HL-60/S4 treated with phorbol 12-myristate 13-acetate at 8.2 ng/mL for 4 days and 3 days (cell line): ENCODE data around the gene ARSI.

ENCODE experiments used
- in situ Hi-C: fragments of 300-500 bp; cut with MboI; formaldehyde crosslinking; loops from 2 replicates; pipeline ENCODE4 v1.15.0; 2022; ENCODE audit warnings: low sequenced_read_pairs

ARSI gene

GRCh38 chr5:150295172-150295634, 7.5 kb downstream of the ARSI start:
- in situ Hi-C loops, result no loop called here

- in situ Hi-C loops, result no loop called here
These were observed 8.1 kb downstream of the ARSI start for GRCh38 chr5:150294551-150295071.

GRCh38 chr5:150293091-150293941, 9.4 kb downstream of the ARSI start:
- in situ Hi-C loops, result no loop called here

- in situ Hi-C loops, result no loop called here
These were observed 11.0 kb downstream of the ARSI start for GRCh38 chr5:150291388-150292385.

GRCh38 chr5:150289551-150290390, 12.9 kb downstream of the ARSI start, which contains the start of gene CAMK2A:
TSS of gene CAMK2A (minus strand) at chr5:150289773. CDS start at chr5:150289625, 148 bp downstream.
- in situ Hi-C loops, result no loop called here

DNA sequence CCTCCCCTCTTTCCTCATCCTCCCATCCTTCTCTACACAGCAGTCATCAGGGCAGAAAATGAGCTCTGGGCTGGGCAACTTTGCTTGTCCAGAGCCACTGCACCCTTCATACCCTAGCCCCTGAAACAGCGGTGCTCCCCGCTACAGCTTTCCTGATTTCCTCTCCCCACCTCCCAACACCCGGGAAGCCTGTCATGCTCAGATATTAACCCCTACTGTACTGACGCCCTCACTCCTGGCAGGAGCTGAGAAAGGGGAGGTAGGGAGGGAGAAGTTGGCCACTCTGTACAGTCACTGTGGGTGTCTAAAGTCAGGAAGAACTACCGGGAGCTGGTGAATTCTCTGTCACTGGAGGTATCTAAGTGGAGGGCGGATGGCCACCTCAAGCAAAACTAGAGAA, 13.9 kb downstream of the ARSI start:
- in situ Hi-C loops, result no loop called here

DNA sequence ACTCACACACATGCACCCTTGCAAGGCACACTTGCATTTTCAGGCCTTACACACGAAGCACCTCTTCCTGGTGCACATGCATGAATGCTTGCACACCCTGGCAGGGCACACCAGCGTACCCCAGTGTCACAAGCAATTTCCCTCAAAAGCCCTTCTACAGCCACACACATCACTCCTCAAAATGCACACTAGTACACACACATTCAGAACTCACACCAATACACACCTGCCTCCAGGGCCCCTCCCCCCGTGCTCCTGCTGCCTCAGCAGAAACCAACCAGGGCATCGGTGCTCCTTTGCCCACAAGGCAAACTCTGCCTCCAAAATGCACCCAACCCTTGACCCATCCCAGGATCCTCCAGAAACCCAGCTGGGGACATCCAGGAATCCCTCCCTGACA, 14.3 kb downstream of the ARSI start:
- in situ Hi-C loops, result no loop called here

- in situ Hi-C loops, result no loop called here
These were observed 15.9 kb downstream of the ARSI start for GRCh38 chr5:150286820-150287219.

DNA sequence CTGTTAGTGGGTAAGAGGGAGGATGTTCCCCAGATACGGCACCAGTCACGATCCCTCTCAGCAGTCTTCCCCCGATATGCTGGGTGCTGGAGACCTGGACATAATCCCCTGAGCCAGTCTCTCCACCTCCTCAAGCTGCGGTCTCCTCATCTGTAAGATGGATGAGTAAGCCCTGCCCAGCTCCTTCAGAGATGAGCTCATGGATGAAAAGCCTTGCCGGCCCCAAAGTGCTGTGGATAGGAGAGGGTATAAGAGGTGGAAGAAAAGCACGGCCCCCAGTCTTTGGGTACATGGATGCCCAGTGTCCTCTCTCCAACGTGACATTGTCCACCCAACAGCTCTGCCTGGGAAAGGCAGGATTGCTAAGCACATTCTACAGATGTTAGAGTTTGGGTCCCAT, 17.6 kb downstream of the ARSI start:
- in situ Hi-C loops, result no loop called here

GRCh38 chr5:150284311-150284710, 18.4 kb downstream of the ARSI start:
- in situ Hi-C loops, result no loop called here

DNA sequence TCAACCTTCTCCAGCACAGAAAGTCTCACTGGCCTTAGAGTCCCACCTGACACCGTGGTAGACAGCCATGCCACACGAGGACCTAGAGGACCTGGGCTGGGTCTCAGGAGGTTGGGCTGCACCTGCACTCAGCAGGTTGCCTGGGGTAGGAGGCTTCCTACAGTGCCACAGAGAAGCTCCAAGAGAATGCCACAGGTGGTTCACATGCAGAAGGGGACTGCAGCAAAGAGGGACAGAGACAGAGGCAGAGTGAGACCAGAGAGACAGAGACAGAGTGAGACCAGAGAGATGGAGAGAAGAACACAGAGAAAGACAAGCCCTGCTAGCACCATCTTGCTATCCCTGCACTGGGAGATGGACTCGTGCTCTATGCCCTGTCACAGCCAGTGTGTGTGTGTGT, 18.8 kb downstream of the ARSI start:
- in situ Hi-C loops, result no loop called here

DNA sequence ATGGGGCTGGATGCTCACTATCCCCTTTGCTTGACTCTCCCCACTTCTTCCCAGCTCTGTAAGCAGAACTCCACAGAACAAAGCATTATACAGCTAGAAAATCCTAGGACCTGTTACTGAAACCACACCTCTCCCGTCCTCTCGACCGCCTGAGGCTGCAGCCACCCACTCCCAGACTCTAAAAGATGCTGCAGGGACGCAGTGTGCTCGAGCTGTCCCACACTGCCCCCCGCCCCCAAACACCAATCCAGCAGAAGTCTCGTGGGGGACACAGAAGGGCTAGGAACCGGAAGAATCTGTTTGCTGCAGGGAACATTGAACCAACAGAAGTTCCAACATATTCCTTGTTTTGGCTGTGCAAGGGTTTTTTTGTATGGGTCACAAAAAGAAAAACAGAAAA, 20.7 kb downstream of the ARSI start:
- in situ Hi-C loops, result no loop called here

- in situ Hi-C loops, result no loop called here
These were observed 23.2 kb downstream of the ARSI start for GRCh38 chr5:150279330-150280020.

GRCh38 chr5:150278916-150279315, 23.8 kb downstream of the ARSI start:
- in situ Hi-C loops, result no loop called here

DNA sequence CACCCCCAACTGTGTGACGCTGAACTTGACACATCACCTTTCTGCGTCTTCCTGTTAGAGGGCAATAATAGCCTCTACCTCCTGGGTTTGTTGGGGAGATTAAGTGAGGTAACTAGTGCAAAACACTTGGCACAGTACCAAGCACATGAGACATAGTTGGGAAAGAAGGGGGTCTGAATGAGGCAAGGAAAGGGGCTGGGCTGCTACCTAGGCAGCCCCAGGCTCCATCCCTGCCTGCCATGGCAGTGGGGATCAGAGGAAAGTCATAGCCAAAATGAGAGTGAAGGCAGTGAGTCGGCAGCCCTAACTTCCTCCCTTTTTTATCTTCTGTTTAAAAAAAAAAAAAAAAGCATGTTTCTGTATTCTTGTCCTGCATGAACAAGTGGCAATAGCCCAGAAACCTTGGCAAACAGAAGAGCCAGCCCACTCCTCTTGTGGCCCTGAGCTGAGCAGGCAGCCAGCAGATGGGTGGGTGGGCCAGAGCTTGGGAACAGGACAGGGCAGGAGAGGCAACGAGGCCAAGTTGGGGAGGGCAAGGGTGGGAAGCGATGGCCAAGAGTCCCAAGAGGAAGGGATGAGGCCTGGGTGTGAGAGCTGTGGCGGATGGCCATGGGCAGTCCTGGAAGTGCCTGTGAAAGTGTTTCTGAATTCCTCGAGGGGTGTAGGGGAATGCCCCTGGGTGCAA, 24.5 kb downstream of the ARSI start:
- in situ Hi-C loops, result no loop called here

DNA sequence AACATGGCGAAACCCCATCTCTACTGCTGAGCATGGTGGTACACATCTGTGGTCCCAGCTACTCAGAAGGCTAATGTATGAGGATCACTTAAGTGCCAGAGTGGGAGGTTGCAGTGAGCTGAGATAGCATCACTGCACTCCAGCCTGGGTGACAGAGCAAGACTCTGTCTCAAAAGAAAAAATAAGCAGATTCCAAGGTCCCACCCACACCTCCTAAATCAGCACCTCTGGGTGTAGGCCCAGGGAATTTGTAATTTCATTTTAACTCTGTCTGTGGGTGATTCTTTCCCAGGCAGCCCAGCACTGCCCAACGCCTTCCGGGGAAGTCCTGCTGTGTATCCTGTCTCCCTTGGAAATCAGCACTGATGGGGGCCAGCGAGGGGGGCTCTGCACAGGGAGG, 25.7 kb downstream of the ARSI start:
- in situ Hi-C loops, result no loop called here

DNA sequence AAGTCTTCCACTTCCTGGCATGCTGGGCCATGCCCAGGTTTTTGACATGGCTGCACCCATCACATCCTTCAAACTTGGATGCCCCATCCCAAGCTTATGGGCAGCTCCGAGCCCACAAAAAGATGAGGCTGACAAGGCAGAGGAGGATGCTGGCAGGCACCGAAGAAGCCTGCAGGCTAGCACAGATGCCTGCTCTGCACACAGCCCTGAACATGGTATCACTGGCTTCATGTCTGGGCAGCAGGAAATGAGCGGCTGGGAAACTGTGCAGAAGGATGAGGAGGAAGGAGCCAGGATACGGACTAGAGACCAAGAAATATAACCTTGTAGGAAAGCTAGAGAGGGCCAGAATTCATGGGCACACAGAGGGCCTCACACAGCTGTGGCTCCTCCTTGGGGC, 27.9 kb downstream of the ARSI start:
- in situ Hi-C loops, result no loop called here

DNA sequence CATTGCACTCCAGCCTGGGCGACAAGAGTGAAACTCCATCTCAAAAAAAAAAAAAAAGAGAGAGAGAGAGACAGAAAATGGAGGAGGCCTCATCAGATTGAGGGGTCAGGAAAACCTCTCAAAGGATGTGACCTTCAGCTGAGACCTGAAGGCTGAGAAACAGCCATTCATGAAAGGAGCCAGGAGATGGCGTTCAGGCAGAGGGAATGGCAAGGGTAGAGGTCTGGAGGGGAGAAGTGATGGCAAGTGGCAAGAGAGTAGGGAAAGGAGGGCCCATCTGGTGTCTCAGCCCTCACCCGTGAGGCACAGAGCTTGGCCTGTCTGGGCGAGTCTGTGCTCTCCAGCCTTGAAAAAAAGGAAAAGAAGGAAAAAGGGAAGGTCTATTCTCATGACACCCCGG, 30.2 kb downstream of the ARSI start:
- in situ Hi-C loops, result no loop called here

- in situ Hi-C loops, result no loop called here
These were observed 30.8 kb downstream of the ARSI start for GRCh38 chr5:150271923-150272322.
